ENCODE results near the gene IL25.

Gene IL25

DNA sequence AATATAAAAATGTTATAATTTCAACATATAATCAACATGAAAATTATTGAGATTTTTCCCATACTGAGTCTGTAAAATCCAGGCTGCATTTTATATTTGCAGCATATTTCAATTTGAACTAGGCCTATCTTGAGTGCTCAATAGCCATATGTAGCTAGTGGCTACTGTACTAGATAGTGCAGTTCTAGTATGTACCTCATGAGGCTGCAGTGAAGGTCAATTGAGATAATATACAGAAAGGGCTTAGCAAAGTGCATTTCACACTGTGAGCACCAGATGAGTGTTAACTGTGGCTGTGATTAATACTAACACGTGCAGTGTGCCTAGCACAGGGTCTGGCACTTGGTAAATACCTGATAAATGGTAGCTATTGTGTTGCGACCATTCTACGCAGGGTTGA, 14.6 kb upstream of the IL25 start:
- H3K9ac ChIP-seq (ENCODE audit: low read length), result no peak overlapping the region
- no peaks in the 10 kb centered on the region for H3K36me3 ChIP-seq (ENCODE audit: control insufficient read depth, insufficient read depth, low read length)
- peaks cover 2% of the 10 kb centered on the region for H3K4me1 ChIP-seq (ENCODE audit: control insufficient read depth, insufficient read depth, low read length)
- peak overlapping the region; percentile 12 for H3K27ac ChIP-seq (ENCODE audit: low read depth, low read length)
- H3K27me3 ChIP-seq (ENCODE audit: control insufficient read depth, insufficient read depth, low read length), result no peaks in the 10 kb centered on the region
- no peak overlapping the region for H3K4me3 ChIP-seq (ENCODE audit: low read length)

DNA sequence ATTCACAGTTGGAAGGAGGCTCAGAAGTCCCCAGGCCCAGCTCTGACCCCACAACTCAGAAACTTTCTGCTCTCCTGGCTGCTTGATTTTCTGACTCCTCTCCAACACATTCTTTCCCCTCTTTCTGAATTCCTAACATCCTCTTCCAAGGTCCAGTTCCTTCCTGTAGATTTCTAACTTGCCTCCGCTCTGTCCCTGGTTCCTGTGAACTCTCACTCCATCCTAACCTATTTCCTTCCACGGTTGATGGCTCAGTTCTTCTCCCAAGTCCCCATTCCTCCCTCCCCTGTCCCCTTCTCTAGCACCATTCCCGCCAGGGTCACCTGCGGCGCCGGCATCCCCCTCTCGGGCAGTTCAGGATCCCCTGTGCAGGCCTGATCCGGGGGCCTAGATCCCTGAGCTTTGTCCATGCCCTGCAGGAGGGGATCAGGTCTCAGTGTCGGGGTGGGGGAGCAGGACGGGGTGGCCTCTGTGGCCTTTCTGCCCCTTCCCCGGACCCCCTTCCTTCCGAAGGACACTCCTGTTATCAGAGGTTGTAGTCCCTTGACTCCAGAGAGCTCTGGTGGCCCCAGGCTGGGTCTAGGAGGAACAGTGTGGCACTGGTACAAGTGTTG, 13.9 kb upstream of the IL25 start:
- Histone ChIP-seq H3K9ac (ENCODE audit: low read length) (no peak overlapping the region), H3K36me3 (ENCODE audit: control insufficient read depth, insufficient read depth, low read length) (no peaks in the 10 kb centered on the region), H3K4me3 (ENCODE audit: low read length) (no peak overlapping the region), H3K27me3 (ENCODE audit: control insufficient read depth, insufficient read depth, low read length) (no peaks in the 10 kb centered on the region), H3K27ac (ENCODE audit: low read depth, low read length) (peak overlapping the region; percentile 12), H3K4me1 (ENCODE audit: control insufficient read depth, insufficient read depth, low read length) (peaks cover 4% of the 10 kb centered on the region)

DNA sequence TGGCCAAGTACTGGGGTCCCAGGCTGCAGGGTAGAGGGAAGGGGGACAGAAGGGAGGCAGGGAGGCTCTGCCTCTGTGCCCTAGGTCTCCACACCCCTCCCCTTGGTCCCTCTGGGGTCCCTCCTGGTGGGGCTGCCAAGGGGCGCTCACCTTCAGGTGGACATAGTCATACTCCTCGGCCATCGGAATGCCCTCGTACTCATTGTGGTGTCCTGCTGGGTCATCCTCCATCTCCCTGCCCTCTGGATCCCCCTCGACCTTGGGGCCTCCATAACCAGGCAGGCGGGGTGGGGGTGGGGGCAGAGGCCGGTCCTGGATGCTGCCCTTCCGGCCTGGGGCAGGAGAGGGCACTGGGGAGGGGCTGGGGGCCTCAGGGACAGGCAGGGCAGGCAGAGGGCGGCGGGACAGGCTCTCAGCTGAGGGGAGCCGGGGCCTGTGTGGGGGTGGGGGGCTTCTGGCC, 13.4 kb upstream of the IL25 start:
- Histone ChIP-seq H3K4me3 (ENCODE audit: low read length) (no peak overlapping the region), H3K27me3 (ENCODE audit: control insufficient read depth, insufficient read depth, low read length) (peaks cover 1% of the 10 kb centered on the region), H3K27ac (ENCODE audit: low read depth, low read length) (no peak overlapping the region), H3K36me3 (ENCODE audit: control insufficient read depth, insufficient read depth, low read length) (no peaks in the 10 kb centered on the region), H3K4me1 (ENCODE audit: control insufficient read depth, insufficient read depth, low read length) (peaks cover 9% of the 10 kb centered on the region), H3K9ac (ENCODE audit: low read length) (no peak overlapping the region)

DNA sequence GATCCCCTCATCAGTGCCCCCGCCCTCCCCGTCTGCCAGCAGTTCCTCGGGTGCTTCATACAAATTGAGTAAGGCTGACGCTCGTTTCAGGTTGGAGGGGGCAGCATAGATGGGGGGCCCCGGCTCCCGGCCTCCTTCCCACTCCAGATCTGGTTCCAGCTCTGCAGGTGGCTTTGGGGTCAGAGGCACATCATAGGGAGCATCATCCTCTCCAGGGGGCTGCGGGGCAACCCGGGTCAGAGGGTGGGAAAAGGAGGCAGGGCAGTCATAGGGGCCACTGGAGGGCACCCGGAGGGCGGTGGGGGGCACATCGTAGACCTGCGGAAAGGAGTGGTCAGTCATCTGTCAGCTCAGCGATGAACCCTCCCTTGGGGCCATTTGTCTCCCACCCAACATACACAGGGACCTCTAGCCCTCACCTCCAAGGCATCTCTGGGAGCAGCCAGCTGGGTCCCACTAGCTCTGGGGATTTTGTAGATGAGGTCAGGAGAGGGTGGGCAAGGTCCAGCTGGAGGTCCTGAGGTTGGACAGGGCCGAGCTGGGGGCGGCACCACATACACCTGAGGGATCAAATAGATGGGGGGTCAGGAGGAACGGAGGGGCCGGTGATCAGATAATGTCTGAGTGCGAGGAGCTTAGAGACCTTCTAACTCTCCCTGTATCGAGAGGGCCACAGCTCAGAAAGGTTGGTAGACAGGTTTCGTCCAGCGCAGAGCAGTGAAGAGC, 12.7 kb upstream of the IL25 start:
- Histone ChIP-seq H3K4me3 (ENCODE audit: low read length) (no peak overlapping the region), H3K27me3 (ENCODE audit: control insufficient read depth, insufficient read depth, low read length) (peaks cover 4% of the 10 kb centered on the region), H3K36me3 (ENCODE audit: control insufficient read depth, insufficient read depth, low read length) (no peaks in the 10 kb centered on the region), H3K27ac (ENCODE audit: low read depth, low read length) (no peak overlapping the region), H3K9ac (ENCODE audit: low read length) (no peak overlapping the region), H3K4me1 (ENCODE audit: control insufficient read depth, insufficient read depth, low read length) (peaks cover 11% of the 10 kb centered on the region)

DNA sequence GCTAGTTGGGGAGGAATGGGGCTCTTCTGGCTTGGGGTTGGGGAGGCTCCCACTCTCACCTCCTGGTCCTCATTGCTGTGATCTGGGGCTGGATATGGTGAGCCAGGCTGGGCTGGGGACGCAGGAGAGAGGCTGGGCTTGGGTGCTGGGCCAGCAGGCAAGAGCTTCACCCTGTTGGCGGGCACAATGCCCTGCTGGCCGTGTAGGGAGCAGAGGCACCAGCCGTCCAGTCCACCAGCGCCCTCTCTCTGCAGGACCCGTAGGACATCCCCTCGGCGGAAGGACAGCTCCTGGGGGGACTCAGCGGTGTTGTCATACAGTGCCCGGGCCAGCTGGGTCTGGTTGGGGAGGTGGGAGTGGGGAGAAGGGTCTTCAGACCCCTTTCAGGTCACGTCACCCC, 12.1 kb upstream of the IL25 start:
- no peak overlapping the region for H3K27ac ChIP-seq (ENCODE audit: low read depth, low read length)
- H3K36me3 ChIP-seq (ENCODE audit: control insufficient read depth, insufficient read depth, low read length), result no peaks in the 10 kb centered on the region
- H3K4me3 ChIP-seq (ENCODE audit: low read length), result no peak overlapping the region
- H3K4me1 ChIP-seq (ENCODE audit: control insufficient read depth, insufficient read depth, low read length), result peaks cover 11% of the 10 kb centered on the region
- H3K27me3 ChIP-seq (ENCODE audit: control insufficient read depth, insufficient read depth, low read length), result peaks cover 4% of the 10 kb centered on the region
- no peak overlapping the region for H3K9ac ChIP-seq (ENCODE audit: low read length)

DNA sequence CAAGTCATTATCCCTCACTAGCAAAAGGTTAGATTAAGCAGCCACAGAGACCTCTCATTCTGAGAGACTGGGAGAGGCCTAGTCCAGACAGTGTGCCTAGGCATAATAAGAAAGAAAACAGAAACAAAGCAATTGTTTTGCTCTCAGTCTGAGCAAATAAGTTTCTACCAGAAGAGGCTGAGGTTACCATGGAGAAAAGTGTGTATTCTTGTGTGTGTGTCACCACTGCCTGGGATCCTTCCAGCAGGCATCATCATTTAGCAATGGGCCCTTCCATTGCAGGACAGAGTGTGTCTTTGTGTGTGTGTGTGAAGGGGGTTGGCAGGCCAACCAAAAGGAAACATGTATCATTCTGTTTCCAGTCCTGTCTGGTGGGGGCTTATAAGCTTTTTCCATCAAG, 11.3 kb upstream of the IL25 start:
- peaks cover 10% of the 10 kb centered on the region for H3K27me3 ChIP-seq (ENCODE audit: control insufficient read depth, insufficient read depth, low read length)
- no peaks in the 10 kb centered on the region for H3K36me3 ChIP-seq (ENCODE audit: control insufficient read depth, insufficient read depth, low read length)
- H3K4me3 ChIP-seq (ENCODE audit: low read length), result no peak overlapping the region
- H3K27ac ChIP-seq (ENCODE audit: low read depth, low read length), result peak overlapping the region; percentile 21
- H3K9ac ChIP-seq (ENCODE audit: low read length), result no peak overlapping the region
- H3K4me1 ChIP-seq (ENCODE audit: control insufficient read depth, insufficient read depth, low read length), result peaks cover 11% of the 10 kb centered on the region

DNA sequence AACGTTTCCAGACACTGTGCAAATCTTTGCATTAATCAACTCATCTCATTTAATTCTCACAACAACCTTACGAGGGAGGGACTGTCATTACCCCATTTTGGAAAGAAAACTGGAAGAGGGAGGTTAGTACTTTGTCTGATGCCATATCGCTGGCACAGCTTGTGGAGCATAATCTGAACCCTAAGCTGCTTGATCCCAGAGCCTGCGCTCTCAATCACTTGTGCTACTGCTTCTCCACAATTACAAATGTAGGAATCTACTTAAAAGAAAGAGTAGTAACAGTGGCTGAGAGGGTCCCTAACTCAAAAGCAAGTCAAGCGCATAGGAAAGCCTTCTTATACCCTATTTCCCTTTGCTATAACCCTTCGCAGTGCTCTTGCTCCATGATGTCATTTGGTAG, 10.8 kb upstream of the IL25 start:
- no peaks in the 10 kb centered on the region for H3K36me3 ChIP-seq (ENCODE audit: control insufficient read depth, insufficient read depth, low read length)
- no peak overlapping the region for H3K4me3 ChIP-seq (ENCODE audit: low read length)
- no peak overlapping the region for H3K9ac ChIP-seq (ENCODE audit: low read length)
- H3K27ac ChIP-seq (ENCODE audit: low read depth, low read length), result peak overlapping the region; percentile 44
- H3K27me3 ChIP-seq (ENCODE audit: control insufficient read depth, insufficient read depth, low read length), result peaks cover 10% of the 10 kb centered on the region
- peaks cover 13% of the 10 kb centered on the region for H3K4me1 ChIP-seq (ENCODE audit: control insufficient read depth, insufficient read depth, low read length)

DNA sequence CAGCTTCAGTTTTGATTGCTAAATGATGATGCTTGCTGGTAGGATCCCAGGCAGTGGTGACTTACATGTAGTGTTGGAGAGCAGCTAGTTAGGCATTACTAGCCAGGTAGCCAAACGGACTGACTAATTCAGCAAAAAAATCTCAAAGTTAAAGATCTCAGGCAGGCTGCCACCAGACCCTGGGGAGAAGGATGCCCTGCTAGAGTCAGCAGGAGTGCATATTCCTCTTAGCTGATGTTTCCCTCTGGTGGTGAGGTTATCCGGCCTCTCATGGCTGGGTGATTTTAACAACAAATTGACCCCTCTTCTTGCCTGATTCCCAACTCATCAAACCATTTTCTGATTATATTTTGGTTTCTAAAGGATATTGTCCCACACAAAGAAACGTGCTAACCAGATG, 10.4 kb upstream of the IL25 start:
- Histone ChIP-seq H3K4me3 (ENCODE audit: low read length) (no peak overlapping the region), H3K27ac (ENCODE audit: low read depth, low read length) (peak overlapping the region; percentile 44), H3K4me1 (ENCODE audit: control insufficient read depth, insufficient read depth, low read length) (peaks cover 16% of the 10 kb centered on the region), H3K27me3 (ENCODE audit: control insufficient read depth, insufficient read depth, low read length) (peaks cover 10% of the 10 kb centered on the region), H3K36me3 (ENCODE audit: control insufficient read depth, insufficient read depth, low read length) (no peaks in the 10 kb centered on the region), H3K9ac (ENCODE audit: low read length) (no peak overlapping the region)

DNA sequence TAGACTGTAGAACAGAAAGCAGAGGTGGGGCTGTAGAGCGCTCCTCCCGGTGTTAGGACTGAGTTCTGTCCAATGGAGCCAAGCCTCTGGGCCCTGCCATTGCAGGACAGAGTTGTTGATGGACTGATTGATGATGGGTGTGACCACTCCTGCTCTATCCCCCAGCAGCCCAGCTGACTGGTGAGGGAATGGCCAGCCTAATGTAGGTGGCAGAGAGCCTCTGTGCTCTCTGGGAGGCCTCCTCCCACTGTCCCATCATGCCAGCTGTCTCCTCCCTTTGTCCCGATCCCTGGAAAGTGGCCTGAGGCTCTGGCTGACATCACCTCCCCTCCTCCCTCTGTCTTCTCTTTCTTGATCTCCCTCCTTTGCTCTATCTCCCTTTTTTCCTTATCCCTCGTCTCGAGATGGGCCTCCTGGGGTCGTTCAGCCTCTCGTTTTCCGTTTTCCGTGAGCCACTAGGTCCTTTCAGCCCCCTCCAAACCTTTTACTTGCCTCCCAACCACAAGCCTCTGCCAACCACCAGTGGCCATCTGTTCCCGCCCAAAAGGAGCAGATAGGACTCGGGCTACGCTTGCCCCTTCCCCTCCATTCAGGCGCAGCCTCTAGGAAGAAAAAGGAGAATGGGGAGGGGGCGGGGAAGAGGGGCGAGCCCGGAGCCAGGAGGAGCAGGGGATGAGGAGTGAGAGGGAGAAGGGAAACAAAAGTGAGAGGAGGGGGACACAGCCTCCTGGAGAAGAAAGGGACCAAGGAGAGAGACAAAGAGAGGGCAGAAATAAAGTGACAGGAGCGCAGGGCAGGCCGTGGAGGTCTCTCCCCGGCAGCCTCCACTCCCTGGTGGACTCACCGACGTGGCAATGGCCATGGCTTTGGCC, 8.2 kb upstream of the IL25 start:
- peaks cover 10% of the 10 kb centered on the region for H3K27me3 ChIP-seq (ENCODE audit: control insufficient read depth, insufficient read depth, low read length)
- H3K36me3 ChIP-seq (ENCODE audit: control insufficient read depth, insufficient read depth, low read length), result no peaks in the 10 kb centered on the region
- H3K4me3 ChIP-seq (ENCODE audit: low read length), result peak overlapping the region; percentile 76
- H3K27ac ChIP-seq (ENCODE audit: low read depth, low read length), result peak overlapping the region; percentile 92
- peak overlapping the region; percentile 60 for H3K9ac ChIP-seq (ENCODE audit: low read length)
- H3K4me1 ChIP-seq (ENCODE audit: control insufficient read depth, insufficient read depth, low read length), result peaks cover 16% of the 10 kb centered on the region

DNA sequence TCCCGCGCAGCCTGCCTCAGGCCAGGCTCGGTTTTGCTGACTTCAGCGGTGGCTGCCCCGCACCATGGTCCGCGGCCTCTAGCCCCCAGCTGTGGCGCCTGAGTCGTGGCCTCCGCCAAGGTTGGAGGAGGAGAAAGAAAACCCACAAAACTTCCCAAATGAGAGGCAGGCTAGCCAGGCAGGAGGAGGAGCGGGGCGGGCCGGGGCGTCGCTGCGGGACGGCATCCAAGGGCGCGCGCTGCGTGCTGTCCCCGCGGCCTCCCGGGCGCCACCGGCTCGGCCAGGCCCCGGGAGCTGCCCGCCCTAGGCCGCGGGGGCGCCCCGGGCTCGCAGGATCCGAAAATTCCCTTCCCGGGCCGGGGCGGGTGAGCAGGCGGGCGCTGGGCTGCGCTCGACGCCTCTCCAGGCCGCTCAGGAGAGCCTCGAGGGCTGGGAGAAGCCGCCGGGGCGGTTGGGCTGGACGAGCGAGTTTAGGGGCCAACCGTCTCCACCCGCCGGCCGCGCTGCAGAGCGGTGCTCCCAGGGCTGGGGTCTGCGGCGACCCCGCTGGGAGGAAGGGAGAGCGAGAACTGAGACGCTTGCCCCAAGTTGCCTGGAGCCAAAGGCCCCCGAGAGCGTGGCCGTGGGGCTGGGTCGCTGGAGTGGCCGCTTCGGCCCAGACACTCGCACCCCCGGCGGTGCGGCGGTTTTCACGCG, 7.4 kb upstream of the IL25 start, which contains the start of gene EFS:
TSS of gene EFS (minus strand) at position 137 of the 696 bp plus-strand sequence. CDS start 147 bp downstream, outside the sequence.
- H3K27me3 ChIP-seq (ENCODE audit: control insufficient read depth, insufficient read depth, low read length), result peaks cover 10% of the 10 kb centered on the region
- H3K36me3 ChIP-seq (ENCODE audit: control insufficient read depth, insufficient read depth, low read length), result no peaks in the 10 kb centered on the region
- peak within 1 kb of the TSS; percentile 76 for H3K4me3 ChIP-seq (ENCODE audit: low read length)
- peak within 1 kb of the TSS; percentile 92 for H3K27ac ChIP-seq (ENCODE audit: low read depth, low read length)
- peak within 1 kb of the TSS; percentile 74 for H3K9ac ChIP-seq (ENCODE audit: low read length)
- H3K4me1 ChIP-seq (ENCODE audit: control insufficient read depth, insufficient read depth, low read length), result peaks cover 16% of the 10 kb centered on the region

DNA sequence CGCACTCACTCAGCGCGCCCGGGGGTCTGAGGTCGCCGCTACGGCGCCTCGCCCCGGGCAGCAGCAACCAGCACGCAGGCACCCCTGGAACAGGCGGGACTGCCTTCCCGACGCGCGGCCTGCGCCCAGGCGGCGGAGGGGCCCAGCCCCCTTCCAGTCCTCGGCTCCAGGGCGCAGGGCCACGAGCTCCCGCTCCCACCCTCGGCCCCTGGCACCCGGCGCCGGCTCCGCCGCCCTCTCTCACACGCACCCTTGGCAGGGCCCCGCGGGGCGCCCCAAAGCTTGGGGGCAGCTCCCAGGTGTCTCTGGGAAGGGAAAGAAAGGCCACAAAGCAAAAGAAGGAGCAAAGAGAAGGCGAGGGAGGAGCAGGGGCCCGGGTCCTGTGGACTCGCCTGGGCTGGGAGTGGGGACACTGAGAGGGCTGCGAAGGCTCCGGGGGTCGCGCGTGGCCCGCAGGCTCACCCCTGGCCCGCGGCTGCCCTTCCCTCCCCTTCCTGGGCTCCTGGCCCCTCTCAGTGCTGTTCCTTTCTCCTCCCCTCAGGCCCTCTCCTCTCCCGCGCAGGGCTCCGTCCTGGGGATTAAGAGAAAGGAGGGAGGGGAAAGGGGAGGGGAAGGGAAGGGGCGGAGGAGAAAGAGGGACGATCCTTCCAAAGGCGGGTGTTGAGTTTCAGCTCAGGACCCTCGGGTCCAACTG, 6.7 kb upstream of the IL25 start:
- Histone ChIP-seq H3K27ac (ENCODE audit: low read depth, low read length) (peak overlapping the region; percentile 92), H3K36me3 (ENCODE audit: control insufficient read depth, insufficient read depth, low read length) (no peaks in the 10 kb centered on the region), H3K9ac (ENCODE audit: low read length) (peak overlapping the region; percentile 74), H3K4me3 (ENCODE audit: low read length) (peak overlapping the region; percentile 76), H3K27me3 (ENCODE audit: control insufficient read depth, insufficient read depth, low read length) (peaks cover 10% of the 10 kb centered on the region), H3K4me1 (ENCODE audit: control insufficient read depth, insufficient read depth, low read length) (peaks cover 16% of the 10 kb centered on the region)
